K562 (cell line): ENCODE measurements around the gene SYNM. TPM values are rescaled to one million over a fixed set of nuclear protein-coding genes. Genes with fewer than 3 reads are reported as not detected.

Source experiments
- CBX3 ChIP-seq, 2 experiments: IDR thresholded peaks; 1 replicate in 1 of 2; 2 replicates in 1 of 2; pipeline ENCODE4 v1.6.1; 2012; ENCODE audit warnings: inconsistent platforms in 2 of 2, low read length in 2 of 2, borderline replicate concordance in 1 of 2, control low read depth in 1 of 2
- DLX4 ChIP-seq: fragments of 250-450 bp; sonication (Bioruptor Pico); IDR thresholded peaks from 2 replicates; pipeline ENCODE4 v1.6.1; 2021; ENCODE audit warnings: mild to moderate bottlenecking
- E2F8 ChIP-seq: fragments of 450-650 bp; IDR thresholded peaks from 2 replicates; pipeline ENCODE4 v1.7.1; 2018; ENCODE audit warnings: mild to moderate bottlenecking, low read depth; ENCODE audit not compliant: partially characterized antibody
- ELF4 ChIP-seq: fragments of 450-650 bp; formaldehyde crosslinking; IDR thresholded peaks from 2 replicates; pipeline ENCODE4 v1.4.0; 2022; ENCODE audit warnings: missing genetic modification characterization
- HEY1 ChIP-seq: fragments of 250-450 bp; sonication (Bioruptor Pico); IDR thresholded peaks from 2 replicates; pipeline ENCODE4 v1.5.0; 2020; ENCODE audit warnings: mild to moderate bottlenecking, moderate library complexity, borderline replicate concordance
- MED1 ChIP-seq: sonication (generic); formaldehyde crosslinking; IDR thresholded peaks from 2 replicates; pipeline ENCODE4 v1.8.1; 2023; ENCODE audit warnings: missing genetic modification reagents, borderline replicate concordance
- NCOA1 ChIP-seq: fragments of 450-650 bp; IDR thresholded peaks from 2 replicates; pipeline ENCODE4 v1.6.1; 2016; ENCODE audit warnings: low read depth
- NCOA2 ChIP-seq, 2 experiments: fragments of 450-650 bp; IDR thresholded peaks; 2 replicates each; pipeline ENCODE4 v1.6.1; 2018; ENCODE audit warnings: mild to moderate bottlenecking in 2 of 2, moderate library complexity in 1 of 2; ENCODE audit not compliant: partially characterized antibody in 2 of 2
- NKRF ChIP-seq: fragments of 450-650 bp; IDR thresholded peaks from 2 replicates; pipeline ENCODE4 v1.6.1; 2016; ENCODE audit warnings: borderline replicate concordance
- PHB2 ChIP-seq: fragments of 450-650 bp; IDR thresholded peaks from 2 replicates; pipeline ENCODE4 v1.6.1; 2017; ENCODE audit warnings: low read depth
- PHF21A ChIP-seq: fragments of 450-650 bp; IDR thresholded peaks from 2 replicates; pipeline ENCODE4 v1.6.1; 2017; ENCODE audit warnings: low read depth, borderline replicate concordance
- PURB ChIP-seq: sonication (generic); formaldehyde crosslinking; IDR thresholded peaks from 2 replicates; pipeline ENCODE4 v1.9.0; 2021; ENCODE audit warnings: low read depth, mild to moderate bottlenecking, missing genetic modification reagents
- SIRT6 ChIP-seq: IDR thresholded peaks from one replicate; pipeline ENCODE4 v1.6.1; 2012; ENCODE audit warnings: low read depth, mild to moderate bottlenecking, control low read depth, inconsistent platforms, low read length, moderate library complexity
- TCF7L2 ChIP-seq: fragments of 150-350 bp; IDR thresholded peaks from 2 replicates; pipeline ENCODE4 v1.6.1; 2016; ENCODE audit warnings: low read depth, mild to moderate bottlenecking, low read length, moderate library complexity
- TFAP4 ChIP-seq: sonication (generic); formaldehyde crosslinking; IDR thresholded peaks from 2 replicates; pipeline ENCODE4 v1.8.0; 2022; ENCODE audit warnings: missing genetic modification reagents, mild to moderate bottlenecking, moderate library complexity, borderline replicate concordance
- ZHX1 ChIP-seq: fragments of 150-350 bp; conservative IDR thresholded peaks from 2 replicates; pipeline ENCODE4 v1.6.1; 2014; ENCODE audit warnings: low read length
- ZNF449 ChIP-seq: fragments of 250-450 bp; sonication (Bioruptor Pico); IDR thresholded peaks from 2 replicates; pipeline ENCODE4 v1.8.0; 2022; ENCODE audit warnings: moderate library complexity, mild to moderate bottlenecking, inconsistent platforms
- polyA plus RNA-seq, 8 experiments: library from polyadenylated mRNA; depleted of rRNA in 4 of 8; stranded (reverse) in 5 of 8; unstranded in 3 of 8; fragments of >200 nt; fragmentation: Nextera tagmentation in 2 of 8; fragmentation: Illumina TruSeq in 1 of 8; extraction: Ambion mirVana in 2 of 8; extraction: Trizol in 1 of 8; gene quantifications; 2 replicates each; pipeline versions ENCODE4 v1.2.1 to v1.2.3, GENCODE V29; 2011 to 2014; ENCODE audit warnings: inconsistent platforms in 1 of 8, missing spikeins in 1 of 8
- total RNA-seq, 7 experiments: library from RNA; depleted of rRNA in 6 of 7; stranded (reverse); fragments of >200 nt in 6 of 7; fragmentation: Illumina TruSeq in 2 of 7; extraction: Trizol in 2 of 7; gene quantifications; 2 replicates each; pipeline versions ENCODE4 v1.2.1 to v1.2.3, GENCODE V29; 2011 to 2021; ENCODE audit warnings: low replicate concordance in 1 of 7

Gene SYNM
- total and polyA plus RNA-seq, 9 of the 15 experiments (the other 6 are each of a cell fraction or from before 2014, with no cell fraction given), result 0.01 to 0.42 (median 0.13) TPM

GRCh38 chr15:99155961-99156443 is 51.1 kb downstream of the SYNM start (continued):
- no peak for TF ChIP-seq MED1 (CRISPR knock-in tag)
- TF ChIP-seq ELF4 (CRISPR knock-in tag), result no peak
- no peak for TF ChIP-seq NCOA2 (IDR thresholded peaks at IDR 0.05; ENCODE audit: partially characterized antibody in 2 of 2)
- TF ChIP-seq DLX4 (CRISPR knock-in tag), result no peak
- no peak for TF ChIP-seq TFAP4 (CRISPR knock-in tag)
- no peak for TF ChIP-seq PHF21A
- no peak for TF ChIP-seq ZHX1
- no peak for TF ChIP-seq ZNF449 (CRISPR knock-in tag)
- TF ChIP-seq SIRT6, result no peak
- TF ChIP-seq NKRF, result no peak
- no peak for TF ChIP-seq PHB2
- no peak for TF ChIP-seq TCF7L2
- no peak for TF ChIP-seq HEY1 (CRISPR knock-in tag)
- TF ChIP-seq NCOA1, result no peak
- TF ChIP-seq PURB (CRISPR knock-in tag), result no peak
- TF ChIP-seq E2F8, result no peak
- TF ChIP-seq CBX3 (IDR thresholded peaks at IDR 0.05; ENCODE audit: borderline replicate concordance in 1 of 2, low read length in 2 of 2), result no peak
